IMR-90 (cell line): ENCODE data around the gene JAK1. TPM values are rescaled to one million over a fixed set of nuclear protein-coding genes. Genes with fewer than 3 reads are reported as not detected.

Experiments used
- ATAC-seq: fragments of 200-7000 bp; cut with Tn5 transposase; 2 replicates; pipeline ENCODE4 v1.9.1; 2020; ENCODE audit warnings: low read depth, mild to moderate bottlenecking, moderate library complexity
- BruUV-seq: library from RNA; stranded (reverse); fragments of 400-500 nt; replicated peaks from 2 replicates; lab custom pipeline; 2021; lab: Mats Ljungman, UMichigan
- CTCF ChIA-PET: fragments of 300-600 bp; formaldehyde crosslinking; extraction: SDS; loops from one replicate; lab custom pipeline; 2021; ENCODE audit warnings: antibody characterized with exemption; lab: Yijun Ruan, JAX
- POLR2A ChIA-PET: fragments of 300-600 bp; sonication (Branson Sonifier 250); formaldehyde crosslinking; loops from one replicate; lab custom pipeline; 2022; ENCODE audit warnings: antibody characterized with exemption; ENCODE audit not compliant: unreplicated experiment; lab: Charles Lee
- DNase-seq: peaks from one replicate; pipeline ENCODE4 v3.0.0; 2013
- H2AFZ ChIP-seq: replicated peaks from 2 replicates; pipeline ENCODE3; 2013; ENCODE audit warnings: low read length, mild to moderate bottlenecking; ENCODE audit not compliant: poor library complexity
- H2AK5ac ChIP-seq: 2 replicates; pipeline ENCODE4 v1.6.1; 2013; ENCODE audit warnings: low read depth, low read length, inconsistent platforms
- H2AK9ac ChIP-seq: replicated peaks from 2 replicates; pipeline ENCODE3; 2013; ENCODE audit warnings: mild to moderate bottlenecking, low read depth, low read length, moderate library complexity; ENCODE audit not compliant: poor library complexity
- H2BK120ac ChIP-seq: 2 replicates; pipeline ENCODE4 v1.6.1; 2013; ENCODE audit warnings: low read depth, low read length, inconsistent platforms
- H2BK15ac ChIP-seq: 3 replicates; pipeline ENCODE4 v1.6.1; 2013; ENCODE audit warnings: low read depth, low read length, inconsistent platforms
- H2BK20ac ChIP-seq: 2 replicates; pipeline ENCODE4 v1.6.1; 2013; ENCODE audit warnings: low read depth, mild to moderate bottlenecking, inconsistent platforms, low read length, moderate library complexity
- H2BK5ac ChIP-seq: 2 replicates; pipeline ENCODE4 v1.6.1; 2013; ENCODE audit warnings: mild to moderate bottlenecking, low read depth, low read length, inconsistent platforms; ENCODE audit not compliant: poor library complexity, severe bottlenecking
- H3K14ac ChIP-seq: replicated peaks from 2 replicates; pipeline ENCODE4 v1.6.1; 2013; ENCODE audit warnings: low read depth, low read length, inconsistent platforms
- H3K18ac ChIP-seq: 2 replicates; pipeline ENCODE4 v1.6.1; 2013; ENCODE audit warnings: low read depth, low read length, control low read depth
- H3K23ac ChIP-seq: 2 replicates; pipeline ENCODE4 v1.6.1; 2013; ENCODE audit warnings: low read depth, low read length, inconsistent platforms
- H3K27ac ChIP-seq: 2 replicates; pipeline ENCODE4 v1.5.1; 2013; ENCODE audit warnings: mild to moderate bottlenecking, control low read depth, low read length; ENCODE audit not compliant: insufficient read depth
- H3K27me3 ChIP-seq: 2 replicates; pipeline ENCODE4 v1.6.1; 2013; ENCODE audit warnings: low read length; ENCODE audit not compliant: control insufficient read depth, insufficient read depth
- H3K36me3 ChIP-seq: 2 replicates; pipeline ENCODE4 v1.6.1; 2013; ENCODE audit warnings: low read length, mixed read lengths; ENCODE audit not compliant: control insufficient read depth, insufficient read depth
- H3K4ac ChIP-seq: 2 replicates; pipeline ENCODE4 v1.6.1; 2013; ENCODE audit warnings: low read depth, low read length, inconsistent platforms
- H3K4me1 ChIP-seq: 2 replicates; pipeline ENCODE4 v1.6.1; 2013; ENCODE audit warnings: low read length, mixed read lengths; ENCODE audit not compliant: control insufficient read depth, insufficient read depth
- H3K4me2 ChIP-seq: 2 replicates; pipeline ENCODE4 v1.6.1; 2013; ENCODE audit warnings: low read depth, mild to moderate bottlenecking, control low read depth, low read length, moderate library complexity
- H3K4me3 ChIP-seq: 2 replicates; pipeline ENCODE4 v1.5.1; 2013; ENCODE audit warnings: low read depth, mild to moderate bottlenecking, control low read depth, low read length, moderate library complexity; ENCODE audit not compliant: insufficient read depth
- H3K56ac ChIP-seq: 2 replicates; pipeline ENCODE4 v1.6.1; 2013; ENCODE audit warnings: low read length, inconsistent platforms; ENCODE audit not compliant: insufficient read depth; ENCODE audit errors: extremely low read depth
- H3K79me1 ChIP-seq, 2 experiments: 2 replicates each; pipeline ENCODE4 v1.6.1; 2013; ENCODE audit warnings: low read length in 2 of 2, inconsistent platforms in 1 of 2, low read depth in 1 of 2
- H3K9ac ChIP-seq: 2 replicates; pipeline ENCODE4 v1.6.1; 2013; ENCODE audit warnings: low read depth, low read length, control low read depth
- H3K9me1 ChIP-seq: 2 replicates; pipeline ENCODE4 v1.6.1; 2013; ENCODE audit warnings: low read length, inconsistent platforms; ENCODE audit not compliant: insufficient read depth
- H3K9me3 ChIP-seq: 2 replicates; pipeline ENCODE4 v1.6.1; 2013; ENCODE audit warnings: low read length; ENCODE audit not compliant: control insufficient read depth, insufficient read depth
- H4K20me1 ChIP-seq: 2 replicates; pipeline ENCODE4 v1.6.1; 2013; ENCODE audit warnings: low read length, inconsistent platforms; ENCODE audit not compliant: insufficient read depth
- H4K5ac ChIP-seq: 2 replicates; pipeline ENCODE4 v1.6.1; 2013; ENCODE audit warnings: mild to moderate bottlenecking, low read depth, low read length, control low read depth
- H4K8ac ChIP-seq, 2 experiments: 2 replicates each; pipeline ENCODE4 v1.6.1; 2013; ENCODE audit warnings: low read depth in 2 of 2, low read length in 2 of 2, control low read depth in 1 of 2, inconsistent platforms in 1 of 2
- H4K91ac ChIP-seq: 2 replicates; pipeline ENCODE4 v1.6.1; 2013; ENCODE audit warnings: low read depth, low read length, inconsistent platforms; ENCODE audit not compliant: insufficient read depth
- BHLHE40 ChIP-seq: fragments of 150-350 bp; IDR thresholded peaks from 2 replicates; pipeline ENCODE4 v1.6.1; 2016; ENCODE audit warnings: mild to moderate bottlenecking, low read depth, low read length
- POLR2A ChIP-seq: IDR thresholded peaks from 2 replicates; pipeline ENCODE4 v1.6.1; 2012; ENCODE audit warnings: mild to moderate bottlenecking, low read depth, low read length
- SMC3 ChIP-seq: fragments of 150-350 bp; IDR thresholded peaks from 2 replicates; pipeline ENCODE4 v1.6.1; 2016; ENCODE audit warnings: low read depth, mild to moderate bottlenecking, antibody characterized with exemption, low read length, moderate library complexity
- WGBS, 2 experiments: methylation state at CpG; one replicate each; pipeline versions ENCODE4 v1.1.5 to v1.1.7; 2013; ENCODE audit warnings: missing lambda C conversion rate in 2 of 2; ENCODE audit not compliant: insufficient read length in 1 of 2; ENCODE audit errors: extremely low coverage in 2 of 2; 5-methylcytosine and 5-hydroxymethylcytosine counted together
- dilution Hi-C: fragments of 300-500 bp; cut with HindIII; formaldehyde crosslinking; loops from one replicate; pipeline ENCODE4 v1.14.3; 2018; ENCODE audit warnings: low sequenced_read_pairs; ENCODE audit not compliant: unreplicated experiment
- in situ Hi-C: fragments of 300-500 bp; cut with MboI; formaldehyde crosslinking; loops from 3 replicates; pipeline ENCODE4 v1.14.3; 2019; ENCODE audit warnings: low sequenced_read_pairs, inconsistent platforms, mixed read lengths
- intact Hi-C: fragments of 100-400 bp; cut with micrococcal nuclease; formaldehyde crosslinking; loops from 2 replicates; pipeline ENCODE4 v1.10.0; 2022
- polyA plus RNA-seq, 3 experiments: library from polyadenylated mRNA; depleted of rRNA; stranded (reverse); fragments of >200 nt; gene quantifications; 2 replicates each; pipeline ENCODE4 v1.2.3, GENCODE V29; 2012; ENCODE audit warnings: low replicate concordance in 1 of 3
- total RNA-seq: library from RNA; depleted of rRNA; stranded (reverse); fragments of >200 nt; gene quantifications from 2 replicates; pipeline ENCODE4 v1.2.3, GENCODE V29; 2012
- TF ChIP-seq, protein P1 (sequence below): conservative IDR thresholded peaks from 2 replicates; pipeline ENCODE4 v1.5.1; 2012; ENCODE audit warnings: mild to moderate bottlenecking, low read depth, low read length, improper control_type of control experiment

Gene JAK1
- total and polyA plus RNA-seq, 2 of the 4 experiments (the other 2 are of a cell fraction), result 76.9 to 103 TPM

DNA sequence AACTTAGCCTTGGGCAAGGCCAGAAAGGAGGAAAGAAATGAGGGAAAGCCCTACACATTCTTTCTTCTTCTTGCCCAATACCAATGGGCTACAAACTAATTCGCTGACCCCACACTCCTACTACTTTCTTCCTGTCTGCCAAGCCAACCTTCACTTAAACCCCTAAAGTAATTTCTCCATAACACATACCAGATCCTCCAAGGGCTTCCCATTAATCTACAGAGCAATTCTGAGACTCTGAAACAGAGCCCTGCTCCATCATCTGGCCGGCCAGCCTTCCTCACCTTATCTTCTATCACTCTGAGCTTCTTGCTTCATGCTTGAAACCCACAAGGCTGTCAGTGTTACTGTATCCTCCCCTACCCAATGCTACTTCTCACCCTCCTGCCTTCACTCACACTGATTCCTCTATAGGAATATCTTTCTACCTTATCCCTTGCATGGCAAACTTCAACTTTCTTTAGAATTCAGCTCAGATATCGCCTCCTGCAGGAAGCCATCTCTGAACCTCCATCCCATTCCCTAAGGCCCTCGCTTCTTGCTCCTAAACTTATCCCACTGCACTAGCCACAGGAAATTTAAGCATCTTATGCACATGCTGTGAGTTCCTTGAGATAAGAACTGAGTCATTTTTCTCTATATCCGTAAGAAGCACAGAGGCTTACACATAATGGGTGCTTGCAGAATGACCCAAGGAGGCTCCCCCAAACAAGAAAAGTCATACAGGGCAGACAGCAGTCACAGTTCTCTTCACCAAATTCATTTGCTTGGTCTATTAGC, 81.9 kb downstream of the JAK1 start:
- H3K9me1 ChIP-seq, result peaks cover 16% of the 10 kb centered on the region
- no peaks in the 10 kb centered on the region for H3K4me1 ChIP-seq
- 91% methylated on average over 3 of the region's 5 CpGs; no CpG with 5 or more reads in 1 of the 2 experiments for WGBS, 2 experiments
- no peak for TF ChIP-seq POLR2A
- TF ChIP-seq SMC3, result no peak
- peak; percentile 28; the same call in 1 of the 2 replicates for TF ChIP-seq BHLHE40
- TF ChIP-seq, protein P1, sequence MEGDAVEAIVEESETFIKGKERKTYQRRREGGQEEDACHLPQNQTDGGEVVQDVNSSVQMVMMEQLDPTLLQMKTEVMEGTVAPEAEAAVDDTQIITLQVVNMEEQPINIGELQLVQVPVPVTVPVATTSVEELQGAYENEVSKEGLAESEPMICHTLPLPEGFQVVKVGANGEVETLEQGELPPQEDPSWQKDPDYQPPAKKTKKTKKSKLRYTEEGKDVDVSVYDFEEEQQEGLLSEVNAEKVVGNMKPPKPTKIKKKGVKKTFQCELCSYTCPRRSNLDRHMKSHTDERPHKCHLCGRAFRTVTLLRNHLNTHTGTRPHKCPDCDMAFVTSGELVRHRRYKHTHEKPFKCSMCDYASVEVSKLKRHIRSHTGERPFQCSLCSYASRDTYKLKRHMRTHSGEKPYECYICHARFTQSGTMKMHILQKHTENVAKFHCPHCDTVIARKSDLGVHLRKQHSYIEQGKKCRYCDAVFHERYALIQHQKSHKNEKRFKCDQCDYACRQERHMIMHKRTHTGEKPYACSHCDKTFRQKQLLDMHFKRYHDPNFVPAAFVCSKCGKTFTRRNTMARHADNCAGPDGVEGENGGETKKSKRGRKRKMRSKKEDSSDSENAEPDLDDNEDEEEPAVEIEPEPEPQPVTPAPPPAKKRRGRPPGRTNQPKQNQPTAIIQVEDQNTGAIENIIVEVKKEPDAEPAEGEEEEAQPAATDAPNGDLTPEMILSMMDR, result no peak
- BruUV-seq, result no TSS peak
- no peak overlapping the region for H2BK20ac ChIP-seq
- no peak overlapping the region for H3K4me2 ChIP-seq
- H3K9ac ChIP-seq, result no peak overlapping the region
- H3K4ac ChIP-seq, result no peak overlapping the region
- no peak overlapping the region for H4K5ac ChIP-seq
- no peak overlapping the region for H3K4me3 ChIP-seq
- H3K56ac ChIP-seq, result no peak overlapping the region
- H3K36me3 ChIP-seq, result peaks cover 7% of the 10 kb centered on the region
- ATAC-seq (no peak; the same call in 1 of the 2 replicates), DNase-seq (peak; percentile 56)
- CTCF ChIA-PET, result no interaction called here
- H3K23ac ChIP-seq, result no peak overlapping the region; the same call in 1 of the 2 replicates
- dilution Hi-C loops (no loop called here), intact Hi-C loops (loop anchor here (5.0 to 10.0 kb wide), 2 partner anchors 48 to 800 kb away; no protein-coding TSS in a partner anchor), in situ Hi-C loops (no loop called here)
- H2AK5ac ChIP-seq, result no peak overlapping the region
- no peak overlapping the region for H2BK5ac ChIP-seq
- H3K27ac ChIP-seq, result no peak overlapping the region
- H4K8ac ChIP-seq, result no peak overlapping the region
- no peak overlapping the region for H3K18ac ChIP-seq
- no peaks in the 10 kb centered on the region for H3K27me3 ChIP-seq
- no peak overlapping the region for H2BK15ac ChIP-seq
- H2AK9ac ChIP-seq, result no peak overlapping the region
- POLR2A ChIA-PET, result no interaction called here
- H4K91ac ChIP-seq, result no peak overlapping the region
- no peak overlapping the region for H2AFZ ChIP-seq
- no peak overlapping the region for H2BK120ac ChIP-seq
- no peak overlapping the region for H3K14ac ChIP-seq
- H4K20me1 ChIP-seq, result peaks cover 32% of the 10 kb centered on the region
- H3K9me3 ChIP-seq, result no peaks in the 10 kb centered on the region
- peaks cover 7 to 53% of the 10 kb centered on the region in 2 experiments for H3K79me1 ChIP-seq
